HG03045 (cell line): ENCODE data around the gene C6orf47.
"Not testable (repeated sequence)": the region's sequence is repeated elsewhere in the genome, so short reads cannot be mapped to it uniquely, and the experiment has no call there.

Experiments used
- ATAC-seq: cut with Tn5 transposase; IDR thresholded peaks from one replicate; pipeline ENCODE4 v1.9.1; 2021; ENCODE audit warnings: mild to moderate bottlenecking, moderate library complexity; ENCODE audit not compliant: unreplicated experiment

Gene C6orf47

GRCh38 chr6:31660381-31661261 is at the start of gene C6orf47:
C6orf47 (minus strand) TSS chr6:31660778; CDS start chr6:31659947, 831 bp downstream.
- ATAC-seq: peak; percentile 41

- not testable (repeated sequence) for ATAC-seq
Measured at GRCh38 chr6:31709157-31709556, 48.6 kb upstream of the C6orf47 start.

GRCh38 chr6:31708224-31708623 is 47.6 kb upstream of the C6orf47 start:
- ATAC-seq: no peak

- ATAC-seq: no peak
Measured at GRCh38 chr6:31707701-31708100, 47.1 kb upstream of the C6orf47 start.

- no peak for ATAC-seq
Measured at GRCh38 chr6:31706599-31706998, 46.0 kb upstream of the C6orf47 start, which contains the start of gene LY6G6F. LY6G6F (plus strand) TSS chr6:31706866; CDS start chr6:31706907, 41 bp downstream.

- no peak for ATAC-seq
Measured at GRCh38 chr6:31705931-31706330, 45.4 kb upstream of the C6orf47 start.

- peak; percentile 92 for ATAC-seq
Measured at GRCh38 chr6:31702819-31703716, 42.5 kb upstream of the C6orf47 start, which contains the start of gene ABHD16A. ABHD16A (minus strand) TSS chr6:31703324; CDS start chr6:31703281, 43 bp downstream.

GRCh38 chr6:31702405-31702818 is 41.8 kb upstream of the C6orf47 start:
- peak; percentile 3 for ATAC-seq

- ATAC-seq: no peak
Measured at GRCh38 chr6:31701666-31702404, 41.3 kb upstream of the C6orf47 start.

GRCh38 chr6:31700740-31701401 is 40.3 kb upstream of the C6orf47 start:
- no peak for ATAC-seq

- ATAC-seq: no peak
Measured at GRCh38 chr6:31697555-31697954, 37.0 kb upstream of the C6orf47 start.

GRCh38 chr6:31693535-31693934 is 33.0 kb upstream of the C6orf47 start:
- ATAC-seq: no peak

GRCh38 chr6:31692886-31693285 is 32.3 kb upstream of the C6orf47 start:
- no peak for ATAC-seq

- ATAC-seq: no peak
Measured at GRCh38 chr6:31692353-31692752, 31.8 kb upstream of the C6orf47 start.

- ATAC-seq: no peak
Measured at GRCh38 chr6:31691564-31692108, 31.1 kb upstream of the C6orf47 start.

GRCh38 chr6:31691078-31691463 is 30.5 kb upstream of the C6orf47 start:
- ATAC-seq: no peak

GRCh38 chr6:31690231-31691077 is 29.9 kb upstream of the C6orf47 start:
- ATAC-seq: no peak

GRCh38 chr6:31689249-31690110 is 28.9 kb upstream of the C6orf47 start:
- no peak for ATAC-seq
